NCI-H510A (cell line): ENCODE measurements around the gene BCL2.

Experiments used
- DNase-seq: peaks from one replicate; lab custom pipeline; 2025; lab: John Stamatoyannopoulos, UW

BCL2 gene

DNA sequence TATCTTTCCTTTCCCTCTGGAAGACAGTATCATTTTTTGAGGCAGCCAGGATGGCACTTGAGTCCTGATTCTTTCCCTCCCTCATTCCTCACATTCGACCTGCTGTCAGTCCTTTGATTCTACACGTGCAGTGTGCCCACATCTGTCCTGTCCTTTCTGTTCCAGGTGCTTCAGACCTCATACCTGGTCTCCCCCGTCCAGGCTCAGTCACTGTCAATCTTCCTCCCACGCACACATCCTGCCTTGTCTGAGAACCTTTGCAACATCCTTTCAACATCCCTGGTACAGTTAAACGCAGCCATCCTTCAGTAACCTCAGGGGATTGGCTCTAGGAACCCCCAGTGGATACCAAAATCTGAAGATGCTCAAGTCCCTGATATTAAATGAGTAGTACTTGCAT is 10.1 kb downstream of the BCL2 start:
- DNase-seq, result no peak

DNA sequence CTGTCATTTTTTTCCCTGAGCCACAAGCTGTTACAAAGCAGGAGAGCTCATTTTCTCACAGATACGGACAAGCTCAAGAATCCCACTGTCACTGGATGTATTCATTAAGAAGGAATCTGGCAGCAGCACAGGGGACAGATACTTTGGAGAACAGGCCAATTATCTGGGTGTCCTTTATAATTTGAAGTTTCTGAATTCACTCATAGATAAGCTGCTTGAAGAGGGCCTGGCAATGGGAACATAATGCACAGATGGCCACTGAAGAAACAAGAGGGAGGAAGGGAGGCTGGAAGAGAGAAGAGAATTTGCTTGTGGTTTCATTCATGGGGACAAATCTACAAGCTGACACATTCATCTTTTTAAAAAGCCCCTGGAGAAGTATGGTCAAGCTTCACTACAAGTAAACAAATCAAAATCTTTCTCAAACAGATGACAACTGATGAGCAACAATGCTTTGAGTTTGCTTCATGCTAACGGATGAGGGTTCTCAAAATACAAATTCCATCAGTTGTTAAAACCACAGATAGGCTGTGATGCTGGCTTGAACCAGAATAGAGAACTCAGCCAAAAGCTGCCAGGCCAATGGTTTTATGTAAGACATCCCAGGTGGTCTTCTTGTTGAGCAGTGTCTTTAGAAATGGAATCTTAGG is 11.9 kb downstream of the BCL2 start:
- no peak for DNase-seq

DNA sequence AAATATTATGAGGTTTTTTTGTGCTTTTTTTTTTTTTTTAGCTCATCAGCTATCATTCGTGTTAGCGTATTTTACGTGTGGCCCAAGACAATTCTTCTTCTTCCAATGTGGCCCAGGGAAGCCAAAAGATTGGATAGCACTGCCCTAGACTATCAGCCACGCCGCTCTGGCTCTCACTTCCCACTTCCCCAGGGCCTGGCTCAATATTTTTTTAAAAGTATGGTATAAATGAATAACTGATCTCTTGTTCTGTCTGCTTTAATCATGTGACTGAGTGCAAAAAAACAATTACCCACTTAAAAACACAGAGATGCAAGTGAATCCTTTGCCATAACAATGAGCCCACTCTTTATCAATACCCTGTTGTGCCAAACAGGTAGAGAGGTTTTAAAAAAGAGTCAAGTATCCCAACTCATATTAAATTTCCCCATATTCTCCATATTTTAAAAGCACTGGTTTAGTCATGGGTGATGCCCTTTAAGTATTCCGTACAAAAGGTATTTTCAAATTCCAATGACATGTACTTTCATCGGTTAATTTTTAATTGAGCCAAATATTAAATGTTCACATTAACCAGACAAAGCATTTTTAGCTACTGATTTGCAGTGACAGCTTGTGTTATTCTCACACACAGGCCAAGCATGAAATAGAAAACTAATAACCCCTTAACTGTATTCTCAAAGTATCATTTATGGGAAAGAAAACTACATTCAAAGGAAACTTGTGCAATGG is 12.6 kb downstream of the BCL2 start:
- DNase-seq, result no peak

DNA sequence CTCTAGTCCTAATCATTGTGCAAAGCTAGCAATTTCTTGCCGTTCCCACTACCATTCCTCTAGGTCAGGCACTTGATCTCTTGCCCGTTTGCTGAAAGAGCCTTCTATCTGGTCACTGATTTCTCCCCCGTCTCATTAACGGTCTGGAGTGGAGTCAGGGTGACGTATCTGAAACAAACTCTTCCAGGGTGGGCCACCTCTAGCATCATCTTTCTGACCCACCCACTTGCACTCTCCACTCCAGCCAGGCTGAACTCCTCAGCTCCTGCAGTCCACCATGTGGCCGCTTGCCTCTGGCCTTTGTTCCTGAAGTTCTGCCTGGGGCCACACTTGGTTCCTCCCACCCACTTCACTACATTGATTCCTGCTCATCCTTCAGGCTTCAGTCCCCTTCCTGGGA is 13.3 kb downstream of the BCL2 start:
- no peak for DNase-seq

DNA sequence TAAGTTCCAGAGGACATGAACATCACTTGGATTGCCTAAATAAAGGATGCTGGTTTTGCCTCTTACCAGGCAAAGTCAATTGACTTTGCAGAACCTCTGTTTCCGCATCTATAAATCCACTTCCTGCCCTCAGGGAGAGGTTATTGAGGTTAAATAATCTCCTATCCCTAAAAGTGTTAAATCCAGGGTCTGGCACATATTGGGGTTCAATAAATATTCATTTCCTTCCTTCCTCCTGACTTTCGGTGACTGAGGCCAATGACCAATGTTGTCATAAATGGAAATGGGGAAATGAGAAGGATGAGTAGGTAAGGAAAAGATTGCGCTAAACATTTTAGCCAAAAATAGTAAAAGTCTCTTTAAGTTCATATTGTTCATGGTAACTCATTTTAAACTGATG is 16.0 kb downstream of the BCL2 start:
- DNase-seq, result no peak

DNA sequence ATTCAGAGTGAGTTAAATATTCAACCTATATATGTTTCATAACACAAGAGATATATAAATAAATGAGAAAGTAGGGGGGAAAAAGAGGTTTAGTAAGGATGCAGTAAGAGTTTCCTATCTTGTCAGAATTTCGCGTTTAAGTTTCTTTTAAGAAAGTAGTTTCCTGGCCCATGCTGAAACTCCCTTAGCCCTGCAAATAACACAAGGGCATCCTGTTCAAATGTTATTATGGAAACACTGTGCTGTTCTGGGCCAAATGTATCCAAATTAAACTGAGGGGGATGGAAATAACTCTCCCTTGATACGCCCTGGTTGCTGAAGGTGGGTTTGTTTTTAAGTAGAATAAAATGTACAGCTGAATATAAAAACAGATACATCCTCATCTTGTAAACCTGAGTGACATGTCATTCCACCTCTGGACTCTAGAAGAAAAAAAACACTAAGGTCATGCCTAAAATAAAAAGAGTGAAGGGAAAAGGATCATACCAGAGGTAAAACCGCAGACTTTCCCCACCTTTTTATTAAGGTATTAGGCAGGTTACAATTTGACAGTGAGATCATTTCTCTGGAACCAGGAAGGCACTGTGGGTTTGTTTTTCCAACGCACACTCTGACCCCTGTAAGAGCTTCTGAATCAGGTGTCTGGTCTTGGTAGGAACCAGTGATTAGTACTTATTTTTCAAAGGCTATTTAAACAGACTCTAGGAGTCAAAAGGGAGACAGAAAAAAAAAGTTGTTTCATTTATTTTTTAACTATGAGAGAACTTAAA is 16.7 kb downstream of the BCL2 start:
- DNase-seq, result no peak

DNA sequence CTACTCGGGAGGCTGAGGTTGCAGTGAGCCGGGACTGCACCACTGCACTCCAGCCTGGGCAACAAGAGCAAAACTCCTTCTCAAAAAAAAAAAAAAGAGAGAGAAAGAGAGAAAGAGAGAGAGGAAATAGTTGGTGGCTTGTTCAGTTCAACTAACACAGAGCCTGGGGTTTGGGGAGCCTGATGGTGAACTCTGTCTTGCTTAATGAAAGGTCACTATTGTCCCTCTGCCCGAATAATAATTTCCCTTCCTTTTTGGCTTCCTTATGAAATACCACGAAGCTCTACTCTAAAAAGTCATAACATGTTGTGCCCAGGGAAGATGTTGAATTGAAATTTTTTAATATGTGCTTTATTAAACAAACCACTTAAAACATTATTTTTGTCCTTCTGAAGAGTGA is 17.3 kb downstream of the BCL2 start:
- DNase-seq, result no peak

DNA sequence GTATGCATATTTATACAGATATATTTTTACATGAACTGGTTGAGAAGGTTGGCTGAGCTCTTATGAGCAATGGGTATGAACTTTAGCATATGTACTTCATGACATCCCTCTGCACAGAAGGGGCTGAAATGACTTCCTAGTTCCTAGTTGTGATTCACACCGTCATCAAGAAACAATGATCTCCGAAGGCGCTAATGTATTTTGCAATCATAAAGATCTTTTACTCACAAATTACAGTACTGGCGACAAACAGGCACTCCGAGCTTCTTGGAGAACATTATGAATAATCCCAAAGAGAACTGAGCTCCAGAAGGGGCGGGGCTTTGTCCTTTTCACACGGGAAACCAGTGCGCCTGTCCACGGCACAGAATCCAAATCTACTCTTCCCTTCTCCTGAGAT is 18.1 kb downstream of the BCL2 start:
- DNase-seq, result no peak

DNA sequence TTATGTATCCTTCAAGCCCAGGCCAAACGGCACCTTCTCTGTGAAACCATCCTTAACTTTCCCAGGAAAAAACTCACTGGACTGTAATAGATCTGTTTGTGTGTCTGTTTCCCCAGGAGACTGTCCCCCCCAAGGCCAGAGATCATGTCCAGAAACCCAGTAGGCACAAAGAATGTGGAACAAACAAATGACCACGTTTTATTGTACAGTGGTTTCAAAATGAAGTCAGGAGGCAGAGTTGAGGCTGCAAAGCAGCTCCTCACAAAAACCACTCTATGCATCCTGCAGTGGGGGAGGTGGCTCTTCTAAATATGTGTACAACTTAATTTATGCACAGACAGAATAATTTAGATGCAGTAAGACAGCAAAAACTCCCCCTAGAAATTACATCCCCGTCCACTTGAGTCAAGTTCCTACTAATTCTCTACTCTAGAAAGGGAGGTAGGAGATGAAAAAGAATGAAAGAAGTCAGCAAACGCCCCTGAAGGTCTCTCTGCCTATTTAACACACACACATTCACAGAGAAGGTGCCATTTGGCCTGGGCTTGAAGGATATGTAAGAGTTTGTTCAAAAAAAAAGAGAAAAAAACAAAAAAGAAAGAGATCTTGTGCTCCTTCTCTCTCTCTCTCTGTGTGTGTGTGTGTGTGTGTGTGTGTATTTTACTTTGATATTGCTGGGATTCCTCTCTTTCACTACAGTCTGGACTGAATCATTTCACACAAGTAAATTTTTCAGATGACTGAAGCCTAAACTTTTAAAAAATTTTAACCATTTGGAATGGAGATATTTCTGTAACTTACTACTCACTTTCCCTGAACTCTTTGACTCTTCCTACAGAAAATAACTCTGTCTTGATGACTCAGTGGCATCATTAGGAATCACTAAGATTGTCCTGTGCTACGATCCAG is 19.5 kb downstream of the BCL2 start:
- DNase-seq, result no peak

DNA sequence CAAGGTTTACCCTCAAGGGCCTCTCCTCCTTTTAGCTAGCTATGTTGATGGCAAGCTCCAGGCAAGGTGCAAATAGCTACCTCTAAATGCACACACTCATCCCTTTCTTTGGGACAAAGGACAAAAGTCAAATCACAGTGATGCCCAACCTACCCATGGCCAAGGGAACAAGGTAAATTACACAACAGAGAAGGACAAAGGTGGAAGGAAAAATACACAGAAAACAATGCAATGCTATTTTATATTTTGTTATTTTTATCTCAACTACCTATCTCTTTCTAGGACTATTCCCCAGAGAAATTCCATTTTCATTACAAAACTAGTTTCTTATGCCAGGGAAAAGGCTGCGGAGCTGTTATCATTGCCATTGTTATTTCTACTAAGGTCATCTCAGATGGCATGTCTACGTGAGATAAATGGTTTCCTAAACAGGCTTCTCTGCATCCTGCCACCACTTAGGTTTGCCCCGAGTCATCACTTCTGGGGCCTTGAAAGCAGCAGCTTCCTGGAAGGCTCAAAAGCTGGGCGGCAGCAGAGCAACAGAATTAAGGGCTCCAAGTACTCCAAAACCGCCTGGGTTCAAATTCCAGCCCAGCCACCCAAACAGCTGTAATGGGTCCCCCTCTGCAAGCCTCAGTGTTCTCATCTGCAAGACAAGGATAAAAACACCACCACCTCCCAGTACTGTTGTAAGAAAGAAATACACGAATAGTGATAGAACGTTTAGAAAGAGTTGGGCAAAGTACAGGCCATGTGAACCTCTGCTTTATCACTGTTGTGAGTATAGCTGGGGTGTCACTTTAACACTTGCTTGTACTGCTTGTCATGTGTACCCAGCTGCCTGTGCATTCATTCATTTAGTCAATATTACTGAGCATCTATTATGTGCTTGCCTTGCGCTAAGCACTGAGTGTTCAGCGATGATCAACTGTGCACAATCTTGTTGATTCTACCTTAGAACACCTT is 20.9 kb downstream of the BCL2 start:
- DNase-seq, result no peak

DNA sequence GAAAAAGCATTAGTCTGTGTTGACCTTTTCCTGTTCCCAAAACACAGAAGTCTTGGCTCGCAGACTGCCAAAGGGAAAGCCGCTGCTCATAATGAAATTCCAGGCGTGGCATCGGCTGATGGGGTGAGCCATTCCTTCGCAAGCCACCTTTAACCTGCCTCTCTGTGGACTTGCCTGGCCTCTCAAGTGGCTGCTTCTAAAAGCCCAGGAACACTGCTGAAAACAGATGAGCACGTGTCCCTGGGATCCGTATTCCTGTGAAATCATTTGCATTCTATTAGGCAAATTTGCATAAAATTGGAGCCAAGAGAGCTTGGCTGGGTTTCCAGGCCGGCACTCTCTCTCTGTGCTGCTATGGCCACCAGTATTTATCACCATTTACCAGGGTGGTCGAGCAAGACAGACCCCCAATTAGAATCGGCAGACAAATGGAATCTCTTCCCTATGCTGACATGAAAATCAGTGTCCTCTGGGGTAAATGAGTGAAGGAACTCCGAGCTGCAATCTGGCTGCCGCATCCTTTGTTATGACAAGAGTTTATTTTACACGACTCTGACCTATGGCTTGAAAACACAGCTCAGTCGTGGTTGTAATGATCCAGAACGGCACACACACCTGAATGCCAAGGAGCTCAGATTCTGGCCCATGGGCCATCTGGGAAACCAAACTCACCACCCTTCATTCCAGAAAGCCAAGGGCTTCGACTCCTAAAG is 21.7 kb downstream of the BCL2 start:
- DNase-seq, result no peak

DNA sequence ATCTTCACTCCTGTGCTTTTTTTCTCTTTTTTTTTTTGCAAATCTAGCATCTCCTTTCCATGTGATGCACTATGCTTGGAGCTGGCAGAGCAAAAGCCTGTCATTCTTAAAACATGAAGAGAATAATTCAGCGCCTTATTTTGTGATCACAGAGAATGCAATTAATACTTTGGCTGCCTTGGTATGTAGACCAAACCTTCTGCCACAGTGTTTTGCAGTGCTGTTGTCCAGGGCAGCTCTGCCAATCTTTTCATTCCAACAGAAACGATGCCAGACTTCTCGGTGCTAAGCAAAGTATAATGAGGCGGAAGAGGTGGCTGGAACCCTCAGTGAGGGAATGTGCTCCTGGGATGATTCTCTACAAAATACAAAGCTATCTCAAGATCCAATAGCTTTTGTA is 25.6 kb downstream of the BCL2 start:
- DNase-seq, result no peak

DNA sequence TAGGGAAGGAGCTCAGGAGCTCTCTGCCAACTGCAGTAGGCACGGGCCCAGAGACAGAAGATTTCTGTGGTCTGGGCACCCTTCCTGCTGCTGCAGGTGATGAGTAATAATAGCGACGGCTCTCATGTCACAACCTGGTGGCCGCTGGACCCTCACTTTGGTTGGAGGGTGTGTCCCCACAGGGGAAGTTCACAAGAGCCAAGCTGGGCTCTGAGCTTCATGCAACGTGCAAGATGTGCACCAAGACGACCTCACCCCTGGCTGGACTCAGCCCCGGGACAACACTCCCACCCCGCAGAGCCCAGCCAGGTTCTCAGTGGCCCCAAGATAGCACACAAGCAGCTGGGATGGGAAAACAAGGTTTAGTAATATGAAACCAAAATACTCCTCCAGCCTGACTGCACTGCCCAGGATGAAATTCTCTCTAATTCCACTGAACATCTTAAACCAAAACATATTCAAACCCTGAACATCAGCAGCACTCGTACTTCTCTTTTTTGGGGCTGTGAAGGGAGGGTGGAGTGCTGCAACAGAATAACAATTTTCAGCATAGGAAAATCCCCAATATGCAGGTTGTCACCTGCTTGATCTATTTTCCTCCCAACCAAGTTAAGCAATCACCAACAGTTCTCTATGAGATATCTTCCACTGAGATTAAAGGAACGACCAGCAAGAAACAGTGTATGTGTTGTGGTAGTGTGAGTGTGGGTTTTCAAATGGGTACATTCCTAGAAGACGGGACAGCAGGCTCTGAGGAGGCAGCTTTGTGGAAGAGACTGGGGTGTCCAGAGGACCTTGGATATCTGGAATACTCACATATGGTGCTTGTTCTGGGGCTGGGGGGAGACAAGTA is 26.5 kb downstream of the BCL2 start:
- no peak for DNase-seq

DNA sequence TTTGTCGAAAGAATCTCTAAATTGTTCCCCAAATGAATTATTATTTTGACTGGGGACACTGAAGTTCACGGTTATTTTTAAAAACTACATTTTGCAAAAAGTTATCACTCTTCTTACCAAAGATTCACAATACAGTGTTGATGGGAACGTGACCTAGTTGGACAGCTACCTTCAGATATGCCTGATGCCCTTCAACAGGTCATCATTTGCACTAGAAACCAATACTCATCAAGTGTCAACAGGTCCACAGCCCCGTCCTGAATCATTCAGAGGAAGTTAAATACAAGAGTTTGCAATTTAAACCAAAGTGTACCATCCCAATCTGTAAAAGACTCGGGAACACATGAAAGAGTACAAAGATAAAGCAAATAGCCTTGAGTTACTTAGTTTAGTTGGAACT is 28.3 kb downstream of the BCL2 start:
- DNase-seq, result no peak

DNA sequence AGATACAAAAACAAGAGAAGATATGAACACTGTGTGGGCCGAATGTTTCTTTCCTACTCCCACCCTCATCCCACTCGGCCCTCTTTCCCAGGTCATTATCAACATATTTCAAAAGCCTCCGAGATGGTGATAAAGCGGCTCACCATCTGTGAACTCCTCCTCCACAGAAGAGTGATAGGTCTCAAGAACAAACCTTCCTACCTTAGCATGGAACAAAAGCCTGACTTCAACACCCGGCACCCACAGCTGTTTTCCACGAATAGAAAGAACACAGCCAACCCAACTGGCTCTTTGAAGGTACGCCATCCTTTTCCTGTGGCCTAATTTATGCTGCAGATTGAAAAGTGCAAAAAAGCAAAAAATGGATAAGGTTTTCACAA is 28.8 kb downstream of the BCL2 start:
- no peak for DNase-seq

DNA sequence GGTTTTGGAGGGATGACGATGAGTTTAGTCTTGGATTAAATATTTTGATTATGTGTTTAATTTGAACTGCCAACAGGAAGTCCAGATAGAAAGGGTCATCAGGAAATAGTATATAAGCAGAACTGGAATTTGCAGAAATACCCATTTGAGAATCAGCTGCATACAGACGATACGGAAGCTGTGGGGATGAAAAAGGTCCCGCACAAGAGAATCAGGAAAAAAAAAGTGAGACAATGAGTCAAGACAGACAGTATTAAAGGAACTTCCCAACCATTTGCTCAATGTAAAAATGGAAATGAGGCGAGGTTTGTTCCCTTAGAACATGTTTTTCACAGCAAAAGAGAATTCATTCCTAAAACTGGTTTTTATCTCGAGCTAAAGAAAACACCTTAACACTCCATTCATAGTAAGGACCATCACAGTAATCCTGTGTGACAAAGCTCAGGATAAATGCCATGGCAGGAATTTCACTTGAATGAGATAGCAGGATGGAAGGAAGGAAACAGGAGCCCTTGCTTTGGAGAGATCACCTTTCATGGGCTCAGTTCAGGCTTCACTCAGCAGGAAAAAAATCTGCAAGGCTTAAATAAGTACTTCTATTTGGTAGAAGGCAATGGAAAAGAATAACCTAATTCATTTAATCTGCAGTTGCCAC is 29.3 kb downstream of the BCL2 start:
- DNase-seq, result no peak

DNA sequence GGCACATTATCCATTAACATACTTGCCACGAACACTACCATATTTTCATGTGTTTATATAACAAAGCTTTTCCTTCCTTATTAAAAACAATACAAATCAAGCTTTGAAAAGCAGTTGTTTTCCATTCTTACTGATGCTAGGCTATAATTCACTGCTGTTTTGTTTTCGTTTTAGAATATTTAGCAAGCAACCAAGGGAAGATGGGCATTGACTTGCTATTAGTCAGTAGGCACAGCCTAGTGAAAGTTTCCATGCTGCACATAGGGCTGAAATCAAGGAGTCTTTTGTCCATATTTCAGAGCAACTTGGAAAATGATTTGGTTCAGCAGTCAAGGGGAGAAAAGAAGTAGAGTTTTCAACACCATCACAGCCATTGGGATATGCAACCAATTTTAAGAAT is 31.3 kb downstream of the BCL2 start:
- DNase-seq, result no peak

DNA sequence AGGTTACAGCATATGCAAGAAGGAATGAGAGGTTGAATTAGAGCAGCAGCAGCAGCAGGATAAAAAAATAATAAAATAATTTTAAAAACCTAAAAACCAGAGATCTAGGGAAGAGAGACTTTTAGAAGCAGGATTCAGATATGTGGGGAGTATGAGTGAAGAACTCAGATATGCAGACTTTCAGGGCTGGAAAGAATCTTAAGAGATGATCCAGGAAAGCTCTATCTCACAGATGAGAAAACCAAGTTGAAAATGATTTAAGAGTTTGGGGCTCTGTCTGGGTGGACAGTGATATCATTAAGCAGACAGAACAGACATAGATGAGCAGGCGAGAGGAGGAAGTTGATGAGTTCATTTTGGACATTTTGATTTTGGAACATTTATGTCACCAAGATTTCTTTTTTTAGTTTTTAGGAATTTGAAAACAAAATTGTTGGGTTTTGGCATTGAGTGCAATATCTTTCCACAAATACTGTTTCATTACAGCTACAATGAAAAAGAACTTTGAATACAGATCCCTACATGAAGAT is 31.8 kb downstream of the BCL2 start:
- DNase-seq, result no peak

DNA sequence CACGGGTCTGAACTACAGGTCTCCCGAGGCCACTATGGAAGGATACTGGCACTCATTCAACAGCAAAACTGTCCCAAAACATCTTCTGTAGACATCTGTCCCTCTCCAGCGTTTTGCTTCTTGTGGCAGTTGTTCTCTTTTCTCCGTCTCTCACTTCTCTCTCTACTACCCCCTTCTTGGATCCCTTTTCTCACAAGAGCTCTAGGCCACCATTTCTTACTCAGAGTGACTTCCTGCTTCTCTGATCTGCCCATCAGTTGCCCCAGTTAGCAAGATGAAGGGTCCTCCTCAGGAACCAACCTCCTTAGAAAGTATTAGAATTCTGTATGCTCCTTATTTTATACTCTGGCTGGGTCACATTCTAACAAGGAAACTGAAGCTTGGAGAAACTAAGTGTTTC is 32.6 kb downstream of the BCL2 start:
- DNase-seq, result no peak
